HUES48 (cell line): ENCODE measurements around the gene SMYD3.

Source experiments
- H3K27ac ChIP-seq: one replicate; pipeline ENCODE4 v1.7.0; 2013; ENCODE audit warnings: low read depth, low read length, inconsistent platforms
- H3K27me3 ChIP-seq: 2 replicates; pipeline ENCODE4 v1.6.1; 2013; ENCODE audit warnings: mild to moderate bottlenecking, low read length; ENCODE audit not compliant: control insufficient read depth, insufficient read depth
- H3K36me3 ChIP-seq: 2 replicates; pipeline ENCODE4 v1.6.1; 2013; ENCODE audit warnings: low read length; ENCODE audit not compliant: control insufficient read depth, insufficient read depth
- H3K4me1 ChIP-seq: 2 replicates; pipeline ENCODE4 v1.6.1; 2013; ENCODE audit warnings: mild to moderate bottlenecking, low read length; ENCODE audit not compliant: control insufficient read depth, insufficient read depth
- H3K4me3 ChIP-seq: 2 replicates; pipeline ENCODE4 v1.5.1; 2013; ENCODE audit warnings: mild to moderate bottlenecking, low read depth, low read length
- H3K9ac ChIP-seq: 2 replicates; pipeline ENCODE4 v1.6.1; 2013; ENCODE audit warnings: mild to moderate bottlenecking, low read depth, low read length, moderate library complexity
- H3K9me3 ChIP-seq: 2 replicates; pipeline ENCODE4 v1.6.1; 2013; ENCODE audit warnings: low read length; ENCODE audit not compliant: control insufficient read depth, insufficient read depth

Gene SMYD3

GRCh38 chr1:246176126-246177024 lies 330.7 kb downstream of the SMYD3 start:
- no peaks in the 10 kb centered on the region for H3K27me3 ChIP-seq
- H3K4me1 ChIP-seq, result 0 out of 2 replicates have a peak, but pooled peaks cover 2% of the 10 kb centered on the region
- H3K4me3 ChIP-seq, result no peak overlapping the region
- no peaks in the 10 kb centered on the region for H3K9me3 ChIP-seq
- no peaks in the 10 kb centered on the region for H3K36me3 ChIP-seq
- no peak overlapping the region for H3K27ac ChIP-seq
- H3K9ac ChIP-seq, result no peak overlapping the region

GRCh38 chr1:246170574-246171261 lies 336.4 kb downstream of the SMYD3 start:
- Histone ChIP-seq H3K27ac (no peak overlapping the region), H3K9ac (no peak overlapping the region), H3K27me3 (no peaks in the 10 kb centered on the region), H3K9me3 (no peaks in the 10 kb centered on the region), H3K4me3 (no peak overlapping the region), H3K4me1 (0 out of 2 replicates have a peak, but pooled peaks cover 2% of the 10 kb centered on the region), H3K36me3 (no peaks in the 10 kb centered on the region)

GRCh38 chr1:246169486-246169885 lies 337.6 kb downstream of the SMYD3 start:
- Histone ChIP-seq H3K27ac (no peak overlapping the region), H3K4me3 (no peak overlapping the region), H3K27me3 (no peaks in the 10 kb centered on the region), H3K4me1 (no peaks in the 10 kb centered on the region), H3K36me3 (no peaks in the 10 kb centered on the region), H3K9me3 (no peaks in the 10 kb centered on the region), H3K9ac (no peak overlapping the region)

- H3K4me3 ChIP-seq, result no peak overlapping the region
- no peaks in the 10 kb centered on the region for H3K9me3 ChIP-seq
- H3K36me3 ChIP-seq, result no peaks in the 10 kb centered on the region
- no peaks in the 10 kb centered on the region for H3K27me3 ChIP-seq
- no peak overlapping the region for H3K27ac ChIP-seq
- H3K9ac ChIP-seq, result no peak overlapping the region
- no peaks in the 10 kb centered on the region for H3K4me1 ChIP-seq
Measured at GRCh38 chr1:246169019-246169418, 338.1 kb downstream of the SMYD3 start.

GRCh38 chr1:246166841-246167240 lies 340.2 kb downstream of the SMYD3 start:
- Histone ChIP-seq H3K27me3 (no peaks in the 10 kb centered on the region), H3K27ac (no peak overlapping the region), H3K36me3 (no peaks in the 10 kb centered on the region), H3K4me1 (no peaks in the 10 kb centered on the region), H3K4me3 (no peak overlapping the region), H3K9ac (no peak overlapping the region), H3K9me3 (no peaks in the 10 kb centered on the region)

GRCh38 chr1:246165826-246166709 lies 341.0 kb downstream of the SMYD3 start:
- Histone ChIP-seq H3K9ac (no peak overlapping the region), H3K36me3 (no peaks in the 10 kb centered on the region), H3K4me3 (no peak overlapping the region), H3K27me3 (no peaks in the 10 kb centered on the region), H3K4me1 (no peaks in the 10 kb centered on the region), H3K9me3 (no peaks in the 10 kb centered on the region), H3K27ac (no peak overlapping the region)

GRCh38 chr1:246164764-246165163 lies 342.3 kb downstream of the SMYD3 start:
- Histone ChIP-seq H3K9ac (no peak overlapping the region), H3K27ac (no peak overlapping the region), H3K36me3 (no peaks in the 10 kb centered on the region), H3K4me3 (no peak overlapping the region), H3K4me1 (no peaks in the 10 kb centered on the region), H3K27me3 (no peaks in the 10 kb centered on the region), H3K9me3 (no peaks in the 10 kb centered on the region)

- H3K4me3 ChIP-seq, result no peak overlapping the region
- H3K9ac ChIP-seq, result no peak overlapping the region
- 0 out of 2 replicates have a peak, but pooled peaks cover 2% of the 10 kb centered on the region for H3K4me1 ChIP-seq
- H3K27me3 ChIP-seq, result no peaks in the 10 kb centered on the region
- no peaks in the 10 kb centered on the region for H3K9me3 ChIP-seq
- no peaks in the 10 kb centered on the region for H3K36me3 ChIP-seq
- no peak overlapping the region for H3K27ac ChIP-seq
Measured at GRCh38 chr1:246162560-246162959, 344.5 kb downstream of the SMYD3 start.

GRCh38 chr1:246161626-246162025 lies 345.5 kb downstream of the SMYD3 start:
- H3K27me3 ChIP-seq, result no peaks in the 10 kb centered on the region
- H3K27ac ChIP-seq, result no peak overlapping the region
- H3K4me3 ChIP-seq, result no peak overlapping the region
- H3K9ac ChIP-seq, result no peak overlapping the region
- no peaks in the 10 kb centered on the region for H3K9me3 ChIP-seq
- H3K4me1 ChIP-seq, result peaks cover 12% of the 10 kb centered on the region
- H3K36me3 ChIP-seq, result no peaks in the 10 kb centered on the region

- no peak overlapping the region for H3K27ac ChIP-seq
Measured at GRCh38 chr1:246160905-246161304, 346.2 kb downstream of the SMYD3 start.

More at GRCh38 chr1:246160905-246161304, 346.2 kb downstream of the SMYD3 start:
- no peak overlapping the region for H3K4me3 ChIP-seq
- H3K36me3 ChIP-seq, result no peaks in the 10 kb centered on the region
- H3K9ac ChIP-seq, result no peak overlapping the region
- H3K27me3 ChIP-seq, result no peaks in the 10 kb centered on the region
- H3K4me1 ChIP-seq, result peaks cover 16% of the 10 kb centered on the region
- no peaks in the 10 kb centered on the region for H3K9me3 ChIP-seq
